Fibroblast of skin of abdomen (primary cell): ENCODE results near the gene SAE1.
A peak's percentile ranks its signal among the peaks of the same experiment; 100 is the strongest.

Source experiments
- DNase-seq: peaks from one replicate; pipeline ENCODE4 v3.0.0-alpha.2; 2013

SAE1 gene

DNA sequence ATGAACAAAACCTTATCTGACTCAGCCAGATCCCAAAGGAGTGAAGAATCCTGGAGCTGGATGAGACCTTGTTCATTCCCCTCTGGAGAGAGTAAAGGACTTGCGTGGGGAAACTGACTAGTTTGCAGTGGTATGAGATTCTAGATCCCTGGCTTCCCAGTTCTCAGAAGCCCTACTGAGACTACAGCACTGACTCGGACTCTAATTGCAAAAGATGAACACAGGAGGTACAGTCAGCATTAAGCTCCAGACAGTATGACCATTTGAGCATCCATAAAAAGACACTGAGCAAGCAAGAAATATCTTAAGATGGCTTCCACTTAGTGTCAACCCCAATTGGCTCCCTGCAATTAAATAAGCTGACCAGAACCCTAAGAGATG, 23.8 kb upstream of the SAE1 start:
- DNase-seq, result peak; percentile 53

DNA sequence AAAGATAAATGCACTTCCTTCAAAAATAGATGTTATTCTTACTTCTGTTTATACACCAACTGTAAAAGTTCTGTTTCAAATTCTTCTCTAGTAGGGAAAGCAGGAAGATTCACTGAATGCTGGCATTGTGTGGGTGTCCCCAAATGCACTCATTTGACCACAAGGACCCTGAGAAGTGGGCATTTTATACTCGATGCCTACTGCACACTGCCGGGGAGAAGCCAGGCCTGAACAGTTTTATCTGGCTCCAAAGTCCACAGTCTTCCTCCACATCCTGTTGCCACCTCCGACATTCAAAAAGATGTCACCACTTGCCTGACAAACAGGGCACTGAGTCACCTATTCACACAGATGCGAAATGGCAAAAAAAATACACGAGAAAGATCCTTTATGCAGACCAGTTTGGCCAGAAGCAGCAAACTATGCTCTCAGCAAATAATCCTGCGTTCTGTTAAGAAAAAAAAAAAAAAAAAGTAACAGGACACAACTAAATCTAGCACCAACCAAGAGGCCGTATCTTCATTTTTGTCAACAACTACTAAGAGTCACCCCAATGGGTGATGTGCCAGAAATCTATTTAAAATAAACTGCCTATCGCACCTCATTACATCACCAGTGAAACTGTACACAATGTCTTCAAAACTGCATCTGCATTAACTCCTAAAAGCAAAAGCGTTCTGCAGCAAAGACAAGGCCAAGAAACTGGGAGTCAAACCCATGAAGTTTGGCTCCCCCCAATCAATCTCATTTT, 23.3 kb upstream of the SAE1 start:
- no peak for DNase-seq

DNA sequence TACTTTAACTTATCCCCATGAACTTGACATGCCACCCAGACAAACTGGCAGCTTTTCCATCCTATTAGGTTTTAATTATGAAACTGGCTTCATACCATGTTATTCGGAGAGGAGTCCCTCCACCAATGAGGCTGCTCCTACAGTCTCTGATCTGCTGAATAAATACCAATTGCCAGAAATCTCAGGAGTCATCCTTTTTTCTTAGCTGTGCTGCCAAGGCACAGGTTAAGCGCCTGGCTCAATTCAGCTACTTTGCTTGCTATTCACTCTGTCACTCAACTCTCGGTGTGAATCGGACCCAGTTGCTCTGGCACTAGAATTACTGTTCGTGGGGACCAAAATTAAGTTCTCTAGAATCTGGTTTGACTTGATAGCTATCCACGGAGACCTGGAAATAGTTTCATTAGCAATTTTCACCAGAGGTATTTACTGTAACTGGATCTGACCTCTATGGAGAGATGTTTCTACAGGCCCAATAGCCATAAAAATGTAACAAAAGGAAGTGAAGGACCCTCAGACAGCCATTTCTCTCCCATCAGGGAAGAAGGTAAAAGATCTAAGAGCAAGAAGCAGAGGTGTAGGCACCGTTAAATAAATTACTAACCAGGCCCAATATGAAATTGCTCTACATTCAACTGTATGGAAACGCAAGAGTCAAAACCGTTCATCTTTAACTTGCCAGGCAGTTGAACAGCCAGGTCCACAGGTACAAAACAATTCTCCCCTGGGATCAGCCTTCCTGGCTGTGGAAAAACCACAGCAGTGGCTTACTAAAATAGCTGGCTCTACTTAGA, 22.5 kb upstream of the SAE1 start:
- DNase-seq, result no peak

DNA sequence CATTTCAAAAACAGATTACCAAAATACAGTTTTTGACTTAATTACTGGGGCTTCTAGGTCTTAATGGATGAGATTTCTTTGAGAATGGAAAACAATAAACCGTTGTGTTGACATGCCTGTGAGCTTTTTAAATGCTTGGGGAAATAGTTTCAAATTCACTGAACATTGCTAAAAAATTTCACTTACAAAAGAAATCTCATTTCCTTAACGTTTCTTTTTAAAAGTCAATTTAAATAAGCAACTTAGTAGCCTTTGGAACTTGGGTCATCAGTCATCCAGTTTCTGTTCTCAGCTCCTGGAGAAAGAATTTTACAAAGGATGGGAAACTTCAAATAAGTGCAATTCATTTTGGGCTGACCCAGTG, 21.5 kb upstream of the SAE1 start:
- DNase-seq, result no peak

DNA sequence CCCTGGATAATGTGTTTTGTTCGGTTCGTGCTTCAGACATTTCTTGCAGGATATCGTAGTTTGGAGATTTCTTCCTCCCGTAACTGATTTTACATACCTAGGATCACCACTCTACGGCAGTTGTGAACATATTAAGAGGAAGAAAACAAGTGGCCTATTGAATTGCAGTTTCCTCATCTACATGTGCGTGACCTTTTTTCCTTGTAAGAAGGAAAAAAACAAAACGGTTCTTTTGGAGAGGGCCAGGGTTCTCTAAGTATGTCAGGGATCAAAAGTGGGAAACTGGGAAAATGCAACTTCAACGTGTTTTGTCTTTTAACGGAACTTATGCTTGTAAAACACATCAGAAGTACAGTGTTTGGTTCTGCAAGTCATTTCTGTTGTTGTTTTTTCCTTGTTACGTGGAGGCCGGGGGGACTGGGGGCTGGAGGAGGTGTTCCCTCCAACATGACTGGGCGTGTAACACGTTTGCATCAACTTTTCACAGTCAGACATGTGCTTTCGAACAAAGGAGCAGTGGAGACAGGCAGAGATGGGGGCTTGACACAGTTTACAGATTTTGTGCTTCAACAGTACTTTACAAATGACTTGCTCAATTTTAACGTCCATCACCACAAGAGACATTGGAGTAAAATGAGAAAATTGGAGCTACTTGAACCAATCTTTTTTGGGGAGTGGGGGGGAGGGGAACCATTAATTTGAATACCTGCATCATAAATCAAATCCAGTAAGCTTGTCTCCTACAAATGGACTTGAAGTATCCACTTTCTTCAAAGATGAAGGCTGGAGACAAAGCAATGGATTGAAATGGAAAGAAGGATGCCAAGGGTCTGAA, 20.9 kb upstream of the SAE1 start:
- DNase-seq, result peak; percentile 72

DNA sequence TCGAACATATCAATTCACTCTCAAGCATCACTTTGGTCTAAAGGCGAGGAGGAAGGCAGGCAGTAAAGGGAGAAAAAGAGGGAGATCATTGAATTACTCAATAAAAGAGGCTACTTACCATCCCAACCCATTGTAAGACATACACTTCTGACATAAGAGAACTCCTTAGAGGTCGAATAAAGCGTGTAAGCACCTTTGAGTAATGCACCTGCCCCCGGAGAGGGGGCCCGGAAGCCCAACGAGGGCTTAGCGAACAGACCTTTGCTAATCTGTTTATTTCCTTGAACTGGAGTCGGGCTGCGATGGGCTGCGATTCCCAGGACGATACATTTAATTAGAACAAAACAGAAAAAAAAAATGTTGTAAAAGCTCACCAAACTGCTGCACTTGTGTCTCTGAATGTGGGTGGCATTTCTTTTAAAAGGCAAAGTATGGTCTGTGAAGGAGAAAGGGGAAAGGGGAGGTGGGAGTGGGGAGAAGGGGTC, 20.1 kb upstream of the SAE1 start:
- DNase-seq, result no peak

DNA sequence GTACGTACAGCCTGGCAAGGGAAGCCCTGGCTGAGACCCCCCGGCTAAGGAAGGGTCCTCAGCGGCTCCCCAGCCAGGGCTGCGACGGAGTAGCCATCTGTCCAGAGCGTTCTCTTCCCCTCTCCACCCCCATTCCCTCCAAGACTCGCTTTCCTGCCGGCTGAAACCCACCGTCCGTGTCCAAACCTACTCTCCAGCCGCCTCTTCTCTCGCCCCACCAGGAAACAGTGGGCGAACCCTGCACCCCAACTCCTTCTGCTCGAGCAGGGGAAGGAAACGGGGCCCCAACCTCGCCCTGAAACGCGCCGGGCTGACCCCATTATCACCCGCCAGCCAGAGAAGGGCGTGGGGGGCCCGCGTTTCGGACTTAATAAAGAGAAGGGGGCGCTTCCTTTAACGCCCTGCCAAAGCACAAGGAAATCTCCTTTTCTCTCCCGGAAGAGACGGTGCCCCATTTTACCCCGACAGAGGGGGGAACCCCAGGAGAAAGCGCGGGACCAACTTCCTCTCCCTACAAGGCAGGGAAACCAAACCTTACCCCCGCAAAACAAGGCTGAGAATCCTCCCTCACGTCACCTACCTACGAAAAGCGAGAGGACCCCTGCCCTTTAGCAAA, 19.5 kb upstream of the SAE1 start:
- DNase-seq, result no peak

DNA sequence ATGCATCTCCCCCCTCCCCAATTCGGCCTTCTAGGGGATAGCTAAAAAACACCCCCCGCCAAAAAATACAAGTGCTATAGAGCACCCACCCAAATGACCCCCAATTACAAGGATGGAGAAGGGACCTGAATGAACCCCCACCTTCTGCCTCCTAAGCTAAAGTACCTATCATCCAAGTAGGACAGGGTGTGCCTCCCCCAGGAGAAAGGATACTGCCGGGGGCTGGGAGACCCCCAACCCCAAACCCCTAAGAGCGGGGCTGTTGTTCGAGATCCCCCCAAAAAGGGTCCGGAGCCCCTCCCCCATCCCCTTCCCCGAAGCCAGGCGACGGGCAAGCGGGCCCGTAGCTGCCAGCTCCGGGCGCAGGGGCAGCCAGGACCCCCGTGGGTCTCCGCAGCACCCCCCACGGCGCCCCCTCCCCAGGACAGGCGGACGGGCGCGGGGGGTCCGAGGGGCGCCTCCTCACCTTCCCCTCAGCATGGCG, 18.9 kb upstream of the SAE1 start:
- DNase-seq, result no peak

DNA sequence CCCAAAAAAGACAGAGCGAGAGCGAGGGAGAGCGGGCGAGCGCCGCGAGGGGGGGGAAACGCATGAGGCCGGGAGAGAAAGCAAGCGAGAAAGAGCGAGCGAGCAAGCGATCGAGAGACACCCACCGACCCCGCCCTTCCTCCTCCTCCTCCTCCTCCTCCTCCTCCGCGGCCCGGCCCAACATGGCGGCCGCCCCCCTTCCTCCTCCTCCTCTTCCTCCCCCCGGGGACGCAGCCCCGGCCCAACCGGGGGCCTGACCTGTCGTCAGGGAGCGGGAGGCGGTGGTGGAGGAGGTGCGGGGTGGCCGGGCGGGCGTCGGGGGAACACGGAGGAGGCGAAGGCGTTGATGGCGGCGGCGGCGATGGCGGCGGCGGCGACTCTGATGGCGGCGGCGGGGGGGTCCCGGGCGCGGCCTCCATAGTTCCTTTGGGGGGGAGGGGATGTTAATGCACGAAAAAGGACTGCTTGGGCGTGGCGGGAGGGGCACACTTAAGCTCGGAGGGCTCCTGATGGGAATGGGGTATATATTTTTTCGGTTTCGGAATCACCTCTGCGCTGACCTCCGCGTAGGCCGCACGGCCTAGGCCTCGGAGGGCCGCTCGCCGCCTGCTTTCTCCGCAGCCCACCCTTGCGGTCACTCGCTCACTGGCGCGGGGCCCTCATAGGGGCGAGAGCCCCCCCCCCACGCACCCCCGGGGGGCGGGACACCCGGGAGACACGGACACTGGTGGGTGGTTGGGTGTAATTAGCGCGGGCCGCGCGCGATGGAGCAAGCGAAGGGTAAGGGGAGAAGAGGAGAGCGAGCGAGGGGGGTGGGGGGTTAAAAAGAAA, 18.3 kb upstream of the SAE1 start:
- peak; percentile 94 for DNase-seq

DNA sequence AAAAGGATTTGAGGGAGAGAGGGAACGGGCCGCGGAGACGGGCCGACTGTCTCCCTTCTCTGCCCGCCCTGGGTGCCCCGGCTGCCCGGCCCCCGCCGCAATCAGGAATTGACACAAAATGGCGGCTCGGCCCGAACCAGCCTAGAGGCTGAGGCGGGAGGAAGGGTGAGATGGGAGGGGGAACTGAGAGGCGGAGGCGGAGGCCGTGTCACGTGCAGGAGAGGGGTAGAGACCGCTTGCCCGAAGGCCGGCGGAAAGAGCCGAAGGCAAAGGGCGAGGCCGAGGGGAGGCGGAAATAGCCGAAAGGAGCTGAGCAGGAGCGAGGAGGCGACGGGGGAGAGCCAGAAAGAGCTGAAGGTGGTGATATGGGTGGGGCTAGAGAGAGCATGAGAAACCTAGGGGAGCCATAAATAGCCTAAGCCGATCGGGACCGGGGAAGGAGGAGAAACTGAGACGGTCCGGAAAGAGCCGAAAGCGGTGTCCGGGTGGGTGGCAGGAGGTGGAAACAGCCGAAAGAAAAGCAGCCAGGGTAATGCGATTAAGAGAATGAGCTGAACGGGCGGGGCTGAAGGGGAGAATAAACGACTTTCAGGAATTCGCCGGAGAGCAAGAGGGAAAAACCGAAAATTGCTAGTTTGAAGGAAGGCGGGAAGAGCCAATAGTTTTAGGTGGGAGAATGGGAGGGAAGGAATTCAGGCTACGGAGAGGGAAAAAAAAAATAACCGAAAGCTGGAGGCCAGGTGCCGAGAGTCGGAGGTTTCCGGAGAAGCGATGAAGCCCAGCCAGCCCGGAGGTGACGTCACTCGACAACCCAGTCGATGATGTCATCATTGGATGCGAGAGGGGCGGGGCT, 17.4 kb upstream of the SAE1 start, which contains the start of gene ZC3H4:
ZC3H4 (minus strand) TSS at position 780 of the 853 bp plus-strand sequence. CDS start 1,192 bp downstream, outside the sequence.
- DNase-seq, result peak; percentile 99

DNA sequence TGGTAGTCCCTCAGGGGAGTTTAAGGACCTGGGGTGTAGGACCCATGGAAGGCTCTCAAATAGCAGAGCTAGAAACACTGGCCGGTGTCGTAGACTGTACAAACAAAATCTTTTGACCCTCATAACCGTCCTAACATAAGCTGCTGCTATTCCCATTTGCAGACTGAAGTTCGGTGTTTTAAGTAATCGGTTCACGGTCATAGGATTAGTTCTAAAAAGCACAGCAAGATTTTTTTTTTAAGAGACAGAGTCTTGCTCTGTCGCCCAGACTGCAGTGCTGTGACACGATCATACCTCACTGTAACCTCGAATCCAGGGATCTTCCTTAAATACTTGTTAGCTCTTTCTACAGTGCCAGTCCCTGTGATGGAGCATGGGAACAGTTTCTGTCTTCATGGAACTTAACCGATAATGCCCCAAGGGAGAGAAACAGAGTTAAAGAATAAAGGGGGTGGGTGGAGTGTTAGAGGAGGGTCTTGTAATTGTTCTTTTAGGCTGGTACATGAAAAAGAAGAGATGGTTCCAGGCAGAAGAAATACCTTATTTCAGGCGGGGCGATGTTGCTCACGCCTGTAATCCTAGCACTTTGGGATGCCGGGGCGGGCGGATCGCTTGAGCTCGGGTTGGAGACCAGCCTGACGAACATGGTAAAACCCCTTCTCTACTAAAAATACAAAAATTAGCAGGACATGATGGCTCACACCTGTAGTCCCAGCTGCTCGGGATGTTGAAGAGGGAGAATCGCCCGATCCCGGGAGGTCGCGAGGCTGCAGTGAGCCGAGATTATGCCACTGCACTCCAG, 16.6 kb upstream of the SAE1 start:
- DNase-seq, result no peak

DNA sequence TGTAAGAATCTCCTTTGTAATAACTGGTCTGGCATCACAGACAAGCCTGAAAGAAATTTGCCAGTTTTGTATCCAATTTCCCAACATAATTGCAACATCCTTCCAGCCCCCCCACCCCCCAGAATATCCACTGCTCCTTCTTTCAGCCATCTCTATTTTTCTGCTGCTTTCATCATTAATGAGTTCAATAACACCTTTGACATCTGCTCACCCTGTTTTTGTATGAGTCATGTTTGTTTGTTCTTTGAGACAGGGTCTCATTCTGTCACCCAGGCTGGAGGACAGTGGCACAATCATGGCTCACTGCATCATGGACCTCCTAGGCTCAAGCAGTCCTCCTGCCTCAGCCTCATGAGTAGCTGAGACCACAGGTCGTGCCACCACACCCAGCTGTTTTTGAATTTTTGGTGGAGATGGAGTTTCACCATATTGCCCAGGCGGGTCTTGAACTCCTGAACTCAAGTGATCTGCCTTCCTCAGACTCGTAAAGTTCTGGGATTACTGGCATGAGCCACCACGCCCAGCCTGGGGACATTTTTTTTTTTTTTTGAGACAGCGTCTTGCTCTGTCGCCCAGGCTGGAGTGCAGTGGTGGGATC, 10.1 kb upstream of the SAE1 start:
- DNase-seq, result no peak

DNA sequence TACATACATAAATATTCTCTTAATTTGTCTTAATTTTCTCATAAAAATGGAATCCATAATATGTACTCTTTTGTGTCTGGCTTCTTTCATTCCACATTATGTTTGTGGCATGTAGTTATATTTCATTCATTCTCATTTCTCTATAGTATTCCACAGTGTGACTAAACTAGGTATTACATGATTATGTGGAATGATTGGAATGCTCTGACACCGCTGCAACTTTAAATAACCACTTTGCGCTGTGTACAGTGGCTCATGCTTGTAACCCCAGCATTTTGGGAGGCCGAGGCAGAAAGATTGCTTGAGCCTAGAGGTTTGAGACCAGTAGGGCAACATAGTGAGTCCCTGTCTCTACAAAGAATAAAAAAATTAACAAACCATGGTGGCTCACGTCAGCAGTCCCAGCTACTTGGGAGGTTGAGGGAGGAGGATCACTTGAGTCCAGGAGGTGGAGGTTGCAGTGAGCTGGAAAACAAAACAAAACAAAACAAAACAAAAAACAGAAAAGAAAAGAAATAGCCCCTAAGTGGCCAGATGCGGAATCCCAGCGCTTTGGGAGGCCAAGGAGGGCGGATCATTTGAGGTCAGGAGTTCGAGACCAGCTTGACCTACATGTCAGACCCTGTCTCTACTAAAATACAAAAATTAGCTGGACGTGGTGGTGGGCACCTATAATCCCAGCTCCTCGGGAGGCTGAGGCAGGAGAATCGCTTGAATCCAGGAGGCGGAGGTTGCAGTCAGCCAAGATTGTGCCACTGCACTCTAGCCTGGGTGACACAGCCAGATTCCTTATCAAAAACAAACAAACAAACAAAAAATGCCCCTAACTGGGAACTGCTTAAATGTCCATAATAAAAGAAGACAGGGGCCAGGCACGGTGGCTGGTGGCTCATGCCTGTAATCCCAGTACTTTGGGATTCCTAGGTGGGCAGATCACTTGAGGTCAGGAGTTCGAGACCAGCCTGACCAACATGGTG, 8.0 kb upstream of the SAE1 start:
- peak; percentile 87 for DNase-seq

DNA sequence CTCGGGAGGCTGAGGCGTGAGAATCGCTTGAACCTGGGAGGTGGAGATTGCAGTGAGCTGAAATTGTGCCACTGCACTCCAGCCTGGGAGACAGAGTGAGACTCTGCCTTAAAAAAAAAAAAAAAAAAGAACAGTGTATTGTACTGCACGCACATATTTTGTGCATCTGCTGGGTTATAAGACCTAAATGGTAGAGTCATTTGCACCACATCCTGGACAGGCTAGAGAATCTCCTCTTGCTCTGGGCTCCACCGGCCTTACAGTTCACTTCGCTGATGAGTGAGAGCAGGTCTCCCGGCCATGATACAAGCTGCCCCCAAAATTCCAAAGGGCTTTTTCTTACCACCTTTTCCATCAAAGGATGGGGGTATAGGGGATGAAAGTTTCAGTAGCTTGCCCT, 7.2 kb upstream of the SAE1 start:
- peak; percentile 37 for DNase-seq

DNA sequence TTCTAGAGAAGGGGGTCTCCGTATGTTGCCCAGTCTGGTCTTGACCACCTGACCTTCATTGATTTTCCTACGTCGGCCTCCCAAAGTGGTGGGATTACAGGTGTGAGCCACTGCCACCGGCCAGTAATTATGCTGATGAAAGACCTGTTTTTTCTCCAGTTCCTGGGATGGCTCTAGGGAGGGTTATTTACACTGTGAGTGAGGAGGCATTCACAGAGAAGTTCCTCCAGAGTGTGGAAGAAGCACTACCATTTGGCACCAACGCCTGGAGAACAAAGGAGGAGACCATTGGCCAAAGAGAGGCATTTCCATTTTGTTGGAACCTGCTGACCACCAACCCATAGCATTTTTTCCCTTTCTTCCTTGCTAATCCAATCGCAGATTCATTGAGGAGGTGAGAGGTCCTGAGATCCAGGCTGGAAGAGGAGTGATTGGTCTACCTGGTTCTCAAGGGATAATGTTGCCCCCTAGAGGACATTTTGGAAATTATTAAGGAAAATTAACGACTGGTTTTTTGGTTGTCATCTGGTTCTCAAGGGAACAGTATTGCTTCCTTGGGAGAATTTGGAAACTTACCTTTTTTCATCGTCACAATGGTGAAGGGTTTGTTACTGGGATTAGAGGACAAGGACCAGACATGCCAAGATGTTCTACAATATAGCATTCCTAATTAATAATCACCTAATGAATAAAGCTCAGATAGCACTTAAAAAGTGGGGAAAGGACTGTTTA, 5.5 kb upstream of the SAE1 start:
- peak; percentile 71 for DNase-seq

DNA sequence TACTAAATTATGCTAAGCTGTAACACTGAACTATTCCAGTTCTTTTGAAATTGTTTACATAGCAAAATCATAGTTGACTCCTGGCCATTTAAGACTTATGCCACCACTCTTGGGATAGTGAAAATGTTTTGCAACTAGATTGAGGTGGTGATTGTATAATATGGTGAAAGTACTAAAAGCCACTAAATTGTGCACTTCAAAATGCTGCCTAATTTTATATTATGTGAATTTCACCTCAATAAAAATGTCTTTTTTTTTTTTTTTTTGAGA, 5.0 kb upstream of the SAE1 start:
- DNase-seq, result no peak

DNA sequence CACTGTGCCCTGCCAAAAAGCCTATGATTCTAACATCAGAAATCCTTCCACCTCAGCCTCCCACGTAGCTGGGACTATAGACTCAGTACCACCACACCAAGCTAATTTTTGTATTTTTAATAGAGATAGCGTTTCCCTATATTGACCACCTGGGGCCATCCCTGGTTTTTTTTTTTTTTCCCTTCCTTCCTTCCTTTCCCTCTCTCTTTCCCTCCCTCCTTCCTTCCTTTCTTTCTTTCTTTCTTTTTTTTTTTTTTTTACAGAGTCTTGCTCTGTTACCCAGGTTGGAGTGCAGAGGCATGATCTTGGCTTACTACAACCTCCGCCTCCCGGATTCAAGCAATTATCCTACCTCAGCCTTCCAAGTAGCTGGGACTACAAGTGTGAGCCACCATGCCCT, 1.1 kb upstream of the SAE1 start:
- DNase-seq, result no peak
